H9 (cell line): ENCODE measurements around the gene FAM241A. TPM values are rescaled to one million over a fixed set of nuclear protein-coding genes. Genes with fewer than 3 reads are reported as not detected.

Experiments used
- DNase-seq: peaks from one replicate; pipeline ENCODE4 v3.0.0-alpha.2; 2017
- H2AFZ ChIP-seq: one replicate; pipeline ENCODE4 v1.6.1; 2013; ENCODE audit warnings: mild to moderate bottlenecking, low read length, control low read depth, moderate library complexity
- H2AK5ac ChIP-seq: 2 replicates; pipeline ENCODE4 v1.6.1; 2013; ENCODE audit warnings: low read length, control low read depth, mixed read lengths; ENCODE audit not compliant: insufficient read length
- H2BK120ac ChIP-seq: one replicate; pipeline ENCODE4 v1.6.1; 2013; ENCODE audit warnings: low read depth, mild to moderate bottlenecking, low read length, control low read depth, inconsistent platforms; ENCODE audit not compliant: poor library complexity, severe bottlenecking
- H2BK12ac ChIP-seq: 2 replicates; pipeline ENCODE4 v1.6.1; 2013; ENCODE audit warnings: low read length, control low read depth, mixed read lengths, low read depth; ENCODE audit not compliant: insufficient read length
- H2BK15ac ChIP-seq: 2 replicates; pipeline ENCODE4 v1.6.1; 2013; ENCODE audit warnings: low read depth, low read length, control low read depth
- H2BK20ac ChIP-seq: one replicate; pipeline ENCODE4 v1.6.1; 2013; ENCODE audit warnings: low read depth, mild to moderate bottlenecking, low read length, control low read depth, inconsistent platforms; ENCODE audit not compliant: poor library complexity, severe bottlenecking
- H2BK5ac ChIP-seq: 2 replicates; pipeline ENCODE4 v1.6.1; 2013; ENCODE audit warnings: low read length, control low read depth, mixed read lengths; ENCODE audit not compliant: insufficient read length
- H3K14ac ChIP-seq: 2 replicates; pipeline ENCODE4 v1.6.1; 2013; ENCODE audit warnings: low read length, control low read depth; ENCODE audit not compliant: insufficient read depth
- H3K18ac ChIP-seq: 2 replicates; pipeline ENCODE4 v1.6.1; 2013; ENCODE audit warnings: low read depth, mild to moderate bottlenecking, mixed read lengths, low read length, control low read depth; ENCODE audit not compliant: insufficient read length
- H3K23ac ChIP-seq: 2 replicates; pipeline ENCODE4 v1.6.1; 2013; ENCODE audit warnings: low read length, control low read depth, mixed read lengths, low read depth; ENCODE audit not compliant: insufficient read length
- H3K23me2 ChIP-seq: 2 replicates; pipeline ENCODE4 v1.6.1; 2013; ENCODE audit warnings: low read depth, mild to moderate bottlenecking, mixed read lengths, low read length, control low read depth; ENCODE audit not compliant: insufficient read length, poor library complexity, severe bottlenecking
- H3K27ac ChIP-seq: 2 replicates; pipeline ENCODE4 v1.5.1; 2013; ENCODE audit warnings: low read length, control low read depth, mixed read lengths, low read depth; ENCODE audit not compliant: insufficient read length
- H3K27me3 ChIP-seq: 2 replicates; pipeline ENCODE4 v1.6.1; 2013; ENCODE audit warnings: low read length, control low read depth, inconsistent platforms; ENCODE audit not compliant: insufficient read depth
- H3K4ac ChIP-seq: 2 replicates; pipeline ENCODE4 v1.6.1; 2013; ENCODE audit warnings: low read depth, mild to moderate bottlenecking, control low read depth, inconsistent platforms, low read length, moderate library complexity
- H3K4me1 ChIP-seq: 2 replicates; pipeline ENCODE4 v1.6.1; 2013; ENCODE audit warnings: low read length, control low read depth, inconsistent platforms; ENCODE audit not compliant: insufficient read depth
- H3K4me2 ChIP-seq: 2 replicates; pipeline ENCODE4 v1.6.1; 2013; ENCODE audit warnings: low read length, control low read depth, mixed read lengths; ENCODE audit not compliant: insufficient read length, insufficient read depth
- H3K56ac ChIP-seq: 2 replicates; pipeline ENCODE4 v1.6.1; 2013; ENCODE audit warnings: low read depth, mild to moderate bottlenecking, mixed read lengths, low read length, control low read depth; ENCODE audit not compliant: insufficient read length
- H3K79me1 ChIP-seq: 2 replicates; pipeline ENCODE4 v1.6.1; 2013; ENCODE audit warnings: low read depth, mild to moderate bottlenecking, moderate library complexity, low read length, control low read depth, inconsistent platforms; ENCODE audit not compliant: insufficient read depth, poor library complexity, severe bottlenecking
- H3K79me2 ChIP-seq: 2 replicates; pipeline ENCODE4 v1.6.1; 2013; ENCODE audit warnings: low read length, control low read depth, inconsistent platforms; ENCODE audit not compliant: insufficient read depth
- H3K9ac ChIP-seq: 2 replicates; pipeline ENCODE4 v1.6.1; 2013; ENCODE audit warnings: low read length, control low read depth, mixed read lengths; ENCODE audit not compliant: insufficient read length; ENCODE audit errors: extremely low read depth
- H3K9me3 ChIP-seq: one replicate; pipeline ENCODE4 v1.6.1; 2013; ENCODE audit warnings: low read depth, low read length, inconsistent platforms; ENCODE audit not compliant: control insufficient read depth
- H3T11ph ChIP-seq: one replicate; pipeline ENCODE4 v1.6.1; 2013; ENCODE audit warnings: mild to moderate bottlenecking, low read length, control low read depth, inconsistent platforms
- H4K20me1 ChIP-seq: one replicate; pipeline ENCODE4 v1.6.1; 2013; ENCODE audit not compliant: control insufficient read depth, insufficient read length, insufficient read depth
- H4K5ac ChIP-seq: 2 replicates; pipeline ENCODE4 v1.6.1; 2013; ENCODE audit warnings: low read depth, mild to moderate bottlenecking, mixed read lengths, low read length, control low read depth; ENCODE audit not compliant: insufficient read length
- H4K8ac ChIP-seq: replicated peaks from 2 replicates; pipeline ENCODE4 v1.6.1; 2013; ENCODE audit warnings: low read length, control low read depth, mixed read lengths, low read depth; ENCODE audit not compliant: insufficient read length
- H4K91ac ChIP-seq: 2 replicates; pipeline ENCODE4 v1.6.1; 2013; ENCODE audit warnings: low read depth, mild to moderate bottlenecking, moderate library complexity, mixed read lengths, low read length, control low read depth; ENCODE audit not compliant: insufficient read length
- H3K27ac Mint-ChIP-seq, 3 experiments: 2 replicates in 2 of 3; 3 replicates in 1 of 3; pipeline ENCODE4 v1.8.0; 2020 to 2021; ENCODE audit warnings: mixed read lengths in 3 of 3, mild to moderate bottlenecking in 1 of 3, moderate library complexity in 1 of 3
- H3K27me3 Mint-ChIP-seq: 2 replicates; pipeline ENCODE4 v1.8.0; 2021; ENCODE audit warnings: low read depth, mild to moderate bottlenecking, moderate library complexity, mixed read lengths
- H3K36me3 Mint-ChIP-seq, 3 experiments: 2 replicates in 2 of 3; 3 replicates in 1 of 3; pipeline ENCODE4 v1.8.0; 2020 to 2021; ENCODE audit warnings: low read depth in 3 of 3, mixed read lengths in 3 of 3; ENCODE audit not compliant: insufficient read depth in 1 of 3
- H3K4me1 Mint-ChIP-seq, 2 experiments: 2 replicates each; pipeline ENCODE4 v1.8.0; 2020; ENCODE audit warnings: mixed read lengths in 2 of 2
- H3K4me3 Mint-ChIP-seq, 2 experiments: 2 replicates in 1 of 2; 3 replicates in 1 of 2; pipeline ENCODE4 v1.8.0; 2020 to 2021; ENCODE audit warnings: mild to moderate bottlenecking in 2 of 2, mixed read lengths in 2 of 2, moderate library complexity in 1 of 2
- H3K9me3 Mint-ChIP-seq, 2 experiments: 2 replicates in 1 of 2; 3 replicates in 1 of 2; pipeline ENCODE4 v1.8.0; 2020; ENCODE audit warnings: mild to moderate bottlenecking in 2 of 2, mixed read lengths in 2 of 2, moderate library complexity in 1 of 2
- WGBS: extraction: QIAGEN DNeasy Blood & Tissue Kit; methylation state at CpG from one replicate; pipeline ENCODE4 v1.1.7; 2013; ENCODE audit warnings: missing lambda C conversion rate, low lambda C conversion rate, mixed read lengths; ENCODE audit not compliant: insufficient read length; ENCODE audit errors: extremely low coverage; 5-methylcytosine and 5-hydroxymethylcytosine counted together
- total RNA-seq: library from RNA; stranded (reverse); gene quantifications from 2 replicates; pipeline ENCODE4 v1.2.1, GENCODE V29; 2021
- TF ChIP-seq, protein P1 (sequence below): fragments of 200-600 bp; sonication (generic); conservative IDR thresholded peaks from 3 replicates; pipeline ENCODE4 v1.8.0; 2021; ENCODE audit warnings: antibody characterized with exemption, mild to moderate bottlenecking

FAM241A gene
- total RNA-seq, 1 experiment from 2014 or later, result 0.13 TPM

GRCh38 chr4:112190684-112191083 lies 45.4 kb downstream of the FAM241A start:
- Histone ChIP-seq H3K27ac (no peak overlapping the region), H3K18ac (no peak overlapping the region), H3K27me3 (no peaks in the 10 kb centered on the region), H4K20me1 (peaks cover 2% of the 10 kb centered on the region), H3K9me3 (no peaks in the 10 kb centered on the region), H3K23me2 (no peaks in the 10 kb centered on the region), H2BK20ac (no peak overlapping the region), H3K14ac (no peak overlapping the region), H2BK15ac (no peak overlapping the region), H3K56ac (no peak overlapping the region), H3K4me1 (no peaks in the 10 kb centered on the region), H2BK12ac (no peak overlapping the region), H3T11ph (no peak overlapping the region), H3K79me2 (no peaks in the 10 kb centered on the region), H3K4me2 (no peak overlapping the region), H4K91ac (no peak overlapping the region), H2BK120ac (no peak overlapping the region), H3K23ac (no peak overlapping the region), H4K5ac (no peak overlapping the region), H4K8ac (no peak overlapping the region), H3K4ac (no peak overlapping the region), H2AK5ac (no peak overlapping the region), H3K9ac (no peak overlapping the region), H2AFZ (no peak overlapping the region), H3K79me1 (no peaks in the 10 kb centered on the region), H2BK5ac (no peak overlapping the region)
- no peak for DNase-seq
- WGBS, result no CpG with 5 or more reads among the region's 8 CpGs
- Mint-ChIP-seq H3K4me1 (no peaks in the 10 kb centered on the region), H3K27me3 (no peaks in the 10 kb centered on the region), H3K4me3 (no peak overlapping the region), H3K9me3 (no peaks in the 10 kb centered on the region), H3K27ac (no peak overlapping the region), H3K36me3 (no peaks in the 10 kb centered on the region; a peak in 1 of 7 replicates)
- TF ChIP-seq, protein P1, sequence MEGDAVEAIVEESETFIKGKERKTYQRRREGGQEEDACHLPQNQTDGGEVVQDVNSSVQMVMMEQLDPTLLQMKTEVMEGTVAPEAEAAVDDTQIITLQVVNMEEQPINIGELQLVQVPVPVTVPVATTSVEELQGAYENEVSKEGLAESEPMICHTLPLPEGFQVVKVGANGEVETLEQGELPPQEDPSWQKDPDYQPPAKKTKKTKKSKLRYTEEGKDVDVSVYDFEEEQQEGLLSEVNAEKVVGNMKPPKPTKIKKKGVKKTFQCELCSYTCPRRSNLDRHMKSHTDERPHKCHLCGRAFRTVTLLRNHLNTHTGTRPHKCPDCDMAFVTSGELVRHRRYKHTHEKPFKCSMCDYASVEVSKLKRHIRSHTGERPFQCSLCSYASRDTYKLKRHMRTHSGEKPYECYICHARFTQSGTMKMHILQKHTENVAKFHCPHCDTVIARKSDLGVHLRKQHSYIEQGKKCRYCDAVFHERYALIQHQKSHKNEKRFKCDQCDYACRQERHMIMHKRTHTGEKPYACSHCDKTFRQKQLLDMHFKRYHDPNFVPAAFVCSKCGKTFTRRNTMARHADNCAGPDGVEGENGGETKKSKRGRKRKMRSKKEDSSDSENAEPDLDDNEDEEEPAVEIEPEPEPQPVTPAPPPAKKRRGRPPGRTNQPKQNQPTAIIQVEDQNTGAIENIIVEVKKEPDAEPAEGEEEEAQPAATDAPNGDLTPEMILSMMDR, result no peak
